Rectal smooth muscle tissue (tissue), 1 donor: ENCODE data around the gene LRRC8D.

Experiments
- H3K27ac ChIP-seq: one replicate; pipeline ENCODE4 v1.7.0; 2013; ENCODE audit warnings: low read depth, low read length, inconsistent platforms
- H3K27me3 ChIP-seq: one replicate; pipeline ENCODE4 v1.7.0; 2013; ENCODE audit warnings: low read length; ENCODE audit not compliant: control insufficient read depth, insufficient read depth
- H3K36me3 ChIP-seq: one replicate; pipeline ENCODE4 v1.7.0; 2013; ENCODE audit warnings: low read length; ENCODE audit not compliant: control insufficient read depth, insufficient read depth
- H3K4me1 ChIP-seq: one replicate; pipeline ENCODE4 v1.7.0; 2013; ENCODE audit warnings: low read length; ENCODE audit not compliant: control insufficient read depth, insufficient read depth
- H3K4me3 ChIP-seq: one replicate; pipeline ENCODE4 v1.7.0; 2013; ENCODE audit warnings: low read length
- H3K9ac ChIP-seq: one replicate; pipeline ENCODE4 v1.7.0; 2013; ENCODE audit warnings: low read length

LRRC8D gene

GRCh38 chr1:89810302-89810701, 10.5 kb upstream of the LRRC8D start:
- H3K27me3 ChIP-seq, result peaks cover 4% of the 10 kb centered on the region
- peaks cover 27% of the 10 kb centered on the region for H3K4me1 ChIP-seq
- no peaks in the 10 kb centered on the region for H3K36me3 ChIP-seq
- H3K4me3 ChIP-seq, result no peak overlapping the region
- no peak overlapping the region for H3K9ac ChIP-seq
- H3K27ac ChIP-seq, result no peak overlapping the region

DNA sequence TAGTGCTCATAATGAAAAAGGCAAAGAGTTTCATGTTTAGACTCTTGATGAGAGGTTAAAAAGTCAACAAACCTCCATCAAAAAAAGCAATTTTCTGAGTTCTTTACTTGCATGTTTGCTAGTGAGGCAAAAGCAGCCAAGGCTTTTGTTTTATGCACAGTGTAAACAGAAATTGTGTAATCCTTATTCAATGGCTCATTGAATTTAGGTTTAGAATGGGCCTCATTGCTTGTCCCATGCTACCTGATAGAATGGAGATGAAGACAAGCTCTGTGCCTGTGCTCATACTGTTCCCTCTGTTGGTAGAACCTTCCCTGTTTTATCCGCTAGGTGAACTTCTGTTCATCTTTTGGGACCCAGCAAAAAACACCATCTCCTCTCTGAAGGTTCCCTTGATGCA, 10.0 kb upstream of the LRRC8D start:
- Histone ChIP-seq H3K27ac (no peak overlapping the region), H3K4me3 (no peak overlapping the region), H3K9ac (no peak overlapping the region), H3K27me3 (peaks cover 3% of the 10 kb centered on the region), H3K4me1 (peaks cover 27% of the 10 kb centered on the region), H3K36me3 (no peaks in the 10 kb centered on the region)

DNA sequence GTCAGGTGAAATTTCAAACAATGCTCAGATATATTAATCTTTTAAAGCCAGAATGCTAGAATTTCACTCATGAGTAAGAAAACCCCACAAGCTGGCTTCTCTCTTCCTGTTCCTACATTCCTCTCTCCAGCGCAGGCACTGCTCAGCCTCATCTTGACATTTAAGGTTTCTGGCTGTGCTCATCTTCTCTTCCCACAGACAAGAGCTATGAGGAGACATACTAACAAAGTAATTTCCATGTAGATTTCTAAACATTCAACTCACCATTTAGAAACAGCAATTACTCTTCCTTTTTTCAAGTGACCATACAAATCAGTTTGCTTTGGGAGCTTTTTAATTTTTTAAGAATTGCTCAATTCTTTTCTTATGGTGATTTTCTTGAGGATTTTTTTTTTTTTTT, 7.8 kb upstream of the LRRC8D start:
- Histone ChIP-seq H3K36me3 (no peaks in the 10 kb centered on the region), H3K27me3 (no peaks in the 10 kb centered on the region), H3K9ac (no peak overlapping the region), H3K4me1 (peaks cover 27% of the 10 kb centered on the region), H3K4me3 (no peak overlapping the region), H3K27ac (peak overlapping the region; percentile 69)

DNA sequence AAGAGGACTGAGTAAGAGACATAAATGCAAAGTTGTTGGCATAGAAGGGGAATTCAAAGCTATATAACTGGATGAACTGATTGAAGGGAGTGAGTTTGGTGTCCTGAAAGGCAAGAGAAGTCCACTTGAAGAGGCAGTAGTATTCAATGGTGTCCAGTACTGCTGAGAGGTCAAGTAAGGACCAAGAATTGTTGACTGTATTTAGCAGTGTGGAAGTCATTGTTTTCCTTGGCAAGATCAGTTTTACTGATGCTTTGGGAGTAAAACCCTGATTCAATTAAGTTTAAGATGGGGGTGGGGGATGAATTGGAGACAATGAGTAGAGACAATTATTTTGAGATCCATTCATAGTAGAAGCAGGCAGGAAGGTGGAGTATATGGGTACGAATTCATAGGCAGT, 5.8 kb upstream of the LRRC8D start:
- Histone ChIP-seq H3K4me3 (no peak overlapping the region), H3K27ac (no peak overlapping the region), H3K36me3 (no peaks in the 10 kb centered on the region), H3K9ac (no peak overlapping the region), H3K4me1 (peaks cover 18% of the 10 kb centered on the region), H3K27me3 (no peaks in the 10 kb centered on the region)

DNA sequence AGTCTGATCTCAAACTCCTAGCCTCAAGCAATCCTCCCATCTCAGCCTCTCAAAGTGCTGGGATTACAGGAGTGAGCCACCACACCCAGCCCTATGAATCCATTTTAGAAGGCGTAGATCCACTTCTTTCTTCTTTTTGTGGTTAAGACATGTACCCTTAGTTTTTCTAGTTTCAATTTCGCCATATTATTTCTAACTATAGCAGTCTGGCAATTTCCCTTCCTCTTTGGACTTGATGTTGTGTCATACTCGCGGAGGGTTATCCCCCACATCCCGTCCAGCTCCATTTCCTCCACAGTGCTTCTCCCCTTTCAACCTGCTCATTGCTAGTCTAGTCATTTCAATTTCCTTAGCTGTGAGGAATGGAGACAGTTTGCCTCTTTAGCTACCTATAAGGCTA, 5.2 kb upstream of the LRRC8D start:
- Histone ChIP-seq H3K9ac (no peak overlapping the region), H3K4me3 (no peak overlapping the region), H3K4me1 (peaks cover 16% of the 10 kb centered on the region), H3K27ac (no peak overlapping the region), H3K36me3 (no peaks in the 10 kb centered on the region), H3K27me3 (no peaks in the 10 kb centered on the region)

GRCh38 chr1:89816366-89816765, 4.5 kb upstream of the LRRC8D start:
- Histone ChIP-seq H3K27ac (no peak overlapping the region), H3K4me1 (peaks cover 13% of the 10 kb centered on the region), H3K36me3 (no peaks in the 10 kb centered on the region), H3K9ac (no peak overlapping the region), H3K4me3 (no peak overlapping the region), H3K27me3 (no peaks in the 10 kb centered on the region)

- peak overlapping the region; percentile 1 for H3K27ac ChIP-seq
- peak overlapping the region; percentile 91 for H3K4me3 ChIP-seq
Measured at GRCh38 chr1:89821322-89822108, 683 bp downstream of the LRRC8D start.

GRCh38 chr1:89822109-89822962, 1.5 kb downstream of the LRRC8D start:
- Histone ChIP-seq H3K27ac (no peak overlapping the region), H3K36me3 (no peaks in the 10 kb centered on the region), H3K9ac (no peak overlapping the region), H3K27me3 (no peaks in the 10 kb centered on the region), H3K4me3 (peak overlapping the region; percentile 91), H3K4me1 (peaks cover 6% of the 10 kb centered on the region)

More at GRCh38 chr1:89821322-89822108, 683 bp downstream of the LRRC8D start:
- Histone ChIP-seq H3K27me3 (no peaks in the 10 kb centered on the region), H3K9ac (peak overlapping the region; percentile 14), H3K36me3 (no peaks in the 10 kb centered on the region), H3K4me1 (peaks cover 6% of the 10 kb centered on the region)

DNA sequence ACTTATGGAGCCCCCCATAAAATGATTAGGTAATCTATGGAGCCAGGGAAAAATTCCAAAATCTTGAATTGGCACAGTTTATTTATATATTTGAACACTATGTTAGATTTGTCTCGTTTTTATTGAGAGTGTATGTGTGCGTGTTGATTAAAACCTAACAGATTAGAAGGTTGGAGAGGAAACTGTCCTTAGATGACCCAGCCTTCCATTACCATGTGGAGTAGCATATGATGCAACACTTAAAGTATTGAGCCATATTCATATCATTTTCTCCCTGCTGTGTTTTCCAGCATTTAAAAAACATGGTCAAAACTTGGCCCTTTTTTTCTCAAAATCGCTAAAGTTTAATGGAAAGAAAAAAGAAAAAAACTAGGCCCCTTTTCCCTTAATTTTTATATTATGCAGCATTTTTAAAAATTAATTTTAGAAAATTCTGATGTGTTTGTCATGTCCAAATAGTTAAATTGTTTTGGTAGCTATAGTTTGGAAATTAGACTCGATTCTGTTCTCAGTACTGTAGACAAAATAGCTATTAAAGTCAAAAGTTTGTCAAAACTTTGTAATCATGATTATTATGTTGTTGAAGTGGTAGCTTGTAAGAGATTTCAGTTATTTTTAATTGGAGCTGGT, 2.3 kb downstream of the LRRC8D start:
- no peak overlapping the region for H3K9ac ChIP-seq
- no peak overlapping the region for H3K27ac ChIP-seq
- no peaks in the 10 kb centered on the region for H3K36me3 ChIP-seq
- no peaks in the 10 kb centered on the region for H3K27me3 ChIP-seq
- peaks cover 6% of the 10 kb centered on the region for H3K4me1 ChIP-seq
- no peak overlapping the region for H3K4me3 ChIP-seq

DNA sequence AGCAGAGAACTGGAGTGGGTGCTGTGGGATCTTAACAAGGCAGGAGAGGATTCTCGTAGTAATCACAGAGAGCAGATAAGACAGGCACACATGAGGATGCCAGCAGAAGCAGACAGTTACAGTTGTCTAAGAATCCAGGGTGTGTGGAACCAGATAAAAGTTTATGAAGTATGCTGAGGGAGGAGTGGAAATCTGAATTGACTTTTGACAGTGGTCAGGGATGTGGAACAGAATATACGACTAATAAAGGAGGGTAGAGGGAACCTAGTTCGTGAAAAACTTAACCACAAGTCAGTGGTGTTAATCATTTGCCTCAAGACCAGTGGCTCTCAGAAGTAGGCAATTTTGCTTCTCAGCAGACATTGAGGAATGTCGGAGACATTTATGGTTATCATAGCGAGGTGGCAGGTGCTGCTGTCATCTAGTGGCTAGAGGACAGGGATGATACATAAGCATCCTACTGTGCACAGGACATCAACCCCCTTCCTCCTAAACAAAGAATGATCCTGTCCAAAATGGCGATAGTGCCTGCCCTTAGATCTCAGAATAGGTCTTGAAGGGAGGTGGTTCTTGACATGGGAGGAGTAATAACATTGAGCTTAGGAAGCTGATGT, 3.0 kb downstream of the LRRC8D start:
- no peak overlapping the region for H3K27ac ChIP-seq
- H3K27me3 ChIP-seq, result no peaks in the 10 kb centered on the region
- peaks cover 6% of the 10 kb centered on the region for H3K4me1 ChIP-seq
- H3K36me3 ChIP-seq, result no peaks in the 10 kb centered on the region
- H3K9ac ChIP-seq, result no peak overlapping the region
- H3K4me3 ChIP-seq, result no peak overlapping the region

DNA sequence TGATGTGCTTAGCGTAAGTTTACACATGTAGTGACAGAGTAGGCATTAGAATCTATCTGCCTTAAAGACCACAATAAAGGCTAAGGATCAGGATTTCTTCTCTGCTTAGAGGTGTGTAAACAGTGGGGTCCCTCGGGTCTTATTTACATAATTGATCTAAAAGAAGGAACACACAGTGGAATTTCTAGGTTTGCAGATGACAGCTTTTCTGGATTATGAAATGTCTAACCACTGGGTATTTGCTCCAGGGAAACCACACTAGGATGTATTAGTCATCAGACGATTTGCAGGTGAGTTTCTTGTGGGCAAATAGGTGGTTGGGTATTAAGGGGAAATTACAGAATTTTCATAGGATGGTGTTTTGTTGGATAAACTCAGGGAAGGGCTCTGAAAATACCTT, 5.8 kb downstream of the LRRC8D start:
- no peak overlapping the region for H3K9ac ChIP-seq
- H3K4me3 ChIP-seq, result no peak overlapping the region
- H3K36me3 ChIP-seq, result no peaks in the 10 kb centered on the region
- H3K27me3 ChIP-seq, result no peaks in the 10 kb centered on the region
- H3K4me1 ChIP-seq, result peaks cover 6% of the 10 kb centered on the region
- H3K27ac ChIP-seq, result no peak overlapping the region

GRCh38 chr1:89827330-89827729, 6.5 kb downstream of the LRRC8D start:
- Histone ChIP-seq H3K36me3 (no peaks in the 10 kb centered on the region), H3K4me1 (peaks cover 2% of the 10 kb centered on the region), H3K9ac (no peak overlapping the region), H3K27me3 (no peaks in the 10 kb centered on the region), H3K27ac (no peak overlapping the region), H3K4me3 (no peak overlapping the region)
